GM23248 (cell line): ENCODE results near the gene FABP7.

Source experiments
- EZH2 ChIP-seq: fragments of 200-600 bp; sonication (generic); IDR thresholded peaks from 2 replicates; pipeline ENCODE4 v1.6.1; 2018; ENCODE audit warnings: antibody characterized with exemption, mild to moderate bottlenecking; ENCODE audit not compliant: insufficient read depth, poor library complexity, severe bottlenecking
- EZH2phosphoT487 ChIP-seq: fragments of 200-600 bp; sonication (generic); IDR thresholded peaks from 2 replicates; pipeline ENCODE4 v1.6.1; 2018; ENCODE audit warnings: antibody characterized with exemption, moderate library complexity, mild to moderate bottlenecking, low read depth; ENCODE audit not compliant: insufficient read depth

- TF ChIP-seq EZH2 (no peak), EZH2phosphoT487 (no peak)
Observed at GRCh38 chr6:122806291-122806690, 26.8 kb downstream of the FABP7 start.
